ENCODE measurements around the gene BRIX1. TPM values are rescaled to one million over a fixed set of nuclear protein-coding genes. Genes with fewer than 3 reads are reported as not detected.

Gene BRIX1
- total and polyA plus RNA-seq, 9 of the 15 experiments (the other 6 are each of a cell fraction or from before 2014, with no cell fraction given): 115 to 193 (median 159) TPM

- no peak for TF ChIP-seq TAF1 (IDR thresholded peaks at IDR 0.05; ENCODE audit: control insufficient read depth, extremely low read depth, insufficient read depth, low read length, severe bottlenecking)
- TF ChIP-seq PBX2 (CRISPR knock-in tag; IDR thresholded peaks at IDR 0.05; ENCODE audit: low read depth): no peak
- TF ChIP-seq PBX2 (tag; conservative IDR thresholded peaks at IDR 0.05; ENCODE audit: low read depth): no peak
Measured at GRCh38 chr5:34894716-34895115, 20.8 kb upstream of the BRIX1 start (continued).

- intact Hi-C loops (cut with micrococcal nuclease): loop anchor here (2.0 to 5.0 kb wide), 4 partner anchors 64 to 209 kb away; no protein-coding TSS in a partner anchor
- peak; percentile 24; the same call in 1 of the 2 replicates for TF ChIP-seq SMC3 (conservative IDR thresholded peaks at IDR 0.05; ENCODE audit: insufficient read depth, low read depth, low read length)
- peak; percentile 54 for TF ChIP-seq SMARCA4 (IDR thresholded peaks at IDR 0.05)
- 0 out of 2 replicates have a peak, but pooled peaks have one; percentile 29 for TF ChIP-seq ZNF212 (CRISPR knock-in tag; IDR thresholded peaks at IDR 0.05)
- peak; percentile 47; the same call in 1 of the 2 replicates for TF ChIP-seq JUND (IDR thresholded peaks at IDR 0.05; ENCODE audit: borderline replicate concordance, low read depth, low read length)
- TF ChIP-seq JUND (tag; IDR thresholded peaks at IDR 0.05; ENCODE audit: borderline replicate concordance, low read depth, low read length): peak; percentile 58; the same call in 1 of the 3 replicates
- TF ChIP-seq NCOR1 (IDR thresholded peaks at IDR 0.05): peak; percentile 51
- 0 out of 2 replicates have a peak, but pooled peaks have one; percentile 21 for TF ChIP-seq KLF1 (tag; IDR thresholded peaks at IDR 0.05)
- 0 out of 4 replicates have a peak, but pooled peaks of 1 of the 2 experiments have one; percentile 7 for TF ChIP-seq MNT (conservative IDR thresholded peaks at IDR 0.05)
- TF ChIP-seq SAFB (IDR thresholded peaks at IDR 0.05; ENCODE audit: borderline replicate concordance, low read depth, low read length): no peak
- peak; percentile 50; the same call in 1 of the 2 replicates for TF ChIP-seq SMAD4 (CRISPR knock-in tag; conservative IDR thresholded peaks at IDR 0.05)
- no peak for TF ChIP-seq TEAD2 (tag; IDR thresholded peaks at IDR 0.05)
- peak; percentile 37; the same call in 1 of the 2 replicates for TF ChIP-seq EP300 (IDR thresholded peaks at IDR 0.05; ENCODE audit: low read length)
- no peak for TF ChIP-seq ZSCAN32 (CRISPR knock-in tag; IDR thresholded peaks at IDR 0.05)
Measured at GRCh38 chr5:34895641-34896419, 19.7 kb upstream of the BRIX1 start.

More at GRCh38 chr5:34895641-34896419, 19.7 kb upstream of the BRIX1 start:
- Histone ChIP-seq H3K27ac (ENCODE audit: extremely low read depth, low read depth, low read length) (no peak overlapping the region; the same call in 2 of the 3 replicates), H3K79me2 (ENCODE audit: control insufficient read depth, insufficient read depth, low read length) (no peaks in the 10 kb centered on the region), H3K9me1 (ENCODE audit: control insufficient read depth, insufficient read depth, low read length) (no peaks in the 10 kb centered on the region), H3K27me3 (ENCODE audit: control insufficient read depth in 2 of 2, insufficient read depth in 2 of 2, low read length in 2 of 2) (no peaks in the 10 kb centered on the region), H3K9ac (ENCODE audit: insufficient read depth in 1 of 2, low read depth in 2 of 2, low read length in 2 of 2) (no peak overlapping the region; a peak in 1 of 4 replicates), H2AFZ (ENCODE audit: low read depth, low read length) (no peak overlapping the region), H3K4me2 (ENCODE audit: insufficient read depth, low read length) (peak overlapping the region; percentile 40), H3K9me3 (replicated peaks; ENCODE audit: control insufficient read depth, insufficient read depth, low read depth, low read length) (no peaks in the 10 kb centered on the region), H3K36me3 (ENCODE audit: control insufficient read depth, insufficient read depth, low read length) (no peaks in the 10 kb centered on the region; the same call in 2 of the 3 replicates), H4K20me1 (replicated peaks; ENCODE audit: control insufficient read depth, insufficient read depth, low read length) (no peaks in the 10 kb centered on the region), H3K4me1 (replicated peaks in 1 of 2; ENCODE audit: control insufficient read depth in 2 of 2, insufficient read depth in 2 of 2, low read length in 2 of 2) (peaks cover 6 to 16% of the 10 kb centered on the region in 2 experiments), H3K4me3 (no peak overlapping the region)
- ChIA-PET POLR2A (interaction anchor here (0.9 to 1.6 kb wide), 6 partner anchors 9 to 373 kb away, joined by 3 to 5 read pairs (median 4); partner anchors contain the start of genes BRIX1 and RAD1), CTCF (ENCODE audit: low intra/inter-chr PET ratio) (interaction anchor here (1.0 kb wide), 2 partner anchors 371 to 374 kb away, joined by 4 read pairs; no protein-coding TSS in a partner anchor)
- peak; percentile 82 for FAIRE-seq
- no TSS peak for BruUV-seq (replicated peaks)
- peak; percentile 95 for ATAC-seq
- peak; percentile 67 to 91 (median 80) for DNase-seq (ENCODE audit: extremely low read depth in 1 of 4, low spot score in 3 of 4)
- WGBS (ENCODE audit: insufficient coverage, low coverage, missing lambda C conversion rate): 0% methylated on average over 2 of the region's 2 CpGs
- in situ Hi-C loops (cut with MboI): loop anchor here (10.0 kb wide), 1 partner anchor 411 kb away; no protein-coding TSS in a partner anchor

Data from K562 (cell line).